Ishikawa (cell line): ENCODE data around the gene GRK5.
A peak's percentile ranks its signal among the peaks of the same experiment; 100 is the strongest.

Experiments used
- CEBPB ChIP-seq: IDR thresholded peaks from 2 replicates; pipeline ENCODE4 v1.6.1; 2012
- CREB1 ChIP-seq: IDR thresholded peaks from 2 replicates; pipeline ENCODE4 v1.6.1; 2012; ENCODE audit warnings: low read depth
- EGR1 ChIP-seq: IDR thresholded peaks from 2 replicates; pipeline ENCODE4 v1.6.1; 2012
- EP300 ChIP-seq: IDR thresholded peaks from 2 replicates; pipeline ENCODE4 v1.6.1; 2012; ENCODE audit warnings: borderline replicate concordance
- FOXM1 ChIP-seq: IDR thresholded peaks from 2 replicates; pipeline ENCODE4 v1.6.1; 2012; ENCODE audit warnings: low read depth, borderline replicate concordance
- MAX ChIP-seq: IDR thresholded peaks from 2 replicates; pipeline ENCODE4 v1.6.1; 2012
- NFIC ChIP-seq: IDR thresholded peaks from 2 replicates; pipeline ENCODE4 v1.6.1; 2012
- RAD21 ChIP-seq: IDR thresholded peaks from 2 replicates; pipeline ENCODE4 v1.6.1; 2012; ENCODE audit warnings: low read depth
- REST ChIP-seq: IDR thresholded peaks from 2 replicates; pipeline ENCODE4 v1.6.1; 2012; ENCODE audit warnings: low read depth, mild to moderate bottlenecking
- TAF1 ChIP-seq: IDR thresholded peaks from 2 replicates; pipeline ENCODE4 v1.6.1; 2012; ENCODE audit warnings: low read depth, mild to moderate bottlenecking
- TCF12 ChIP-seq: IDR thresholded peaks from 2 replicates; pipeline ENCODE4 v1.6.1; 2012; ENCODE audit warnings: low read depth
- TEAD4 ChIP-seq: IDR thresholded peaks from 2 replicates; pipeline ENCODE4 v1.6.1; 2012
- USF1 ChIP-seq: IDR thresholded peaks from 2 replicates; pipeline ENCODE4 v1.6.1; 2012
- YY1 ChIP-seq: IDR thresholded peaks from 2 replicates; pipeline ENCODE4 v1.6.1; 2012; ENCODE audit warnings: low read depth
- ZBTB7A ChIP-seq: IDR thresholded peaks from 2 replicates; pipeline ENCODE4 v1.6.1; 2012; ENCODE audit warnings: low read depth

Gene GRK5

GRCh38 chr10:119399466-119399865, 192.1 kb downstream of the GRK5 start:
- TF ChIP-seq USF1 (no peak), RAD21 (no peak), EP300 (no peak), TAF1 (no peak), TEAD4 (no peak), CEBPB (no peak), EGR1 (no peak)

GRCh38 chr10:119401671-119402395, 194.5 kb downstream of the GRK5 start:
- TF ChIP-seq REST (peak; percentile 46; the same call in 1 of the 2 replicates), ZBTB7A (no peak), YY1 (no peak)

DNA sequence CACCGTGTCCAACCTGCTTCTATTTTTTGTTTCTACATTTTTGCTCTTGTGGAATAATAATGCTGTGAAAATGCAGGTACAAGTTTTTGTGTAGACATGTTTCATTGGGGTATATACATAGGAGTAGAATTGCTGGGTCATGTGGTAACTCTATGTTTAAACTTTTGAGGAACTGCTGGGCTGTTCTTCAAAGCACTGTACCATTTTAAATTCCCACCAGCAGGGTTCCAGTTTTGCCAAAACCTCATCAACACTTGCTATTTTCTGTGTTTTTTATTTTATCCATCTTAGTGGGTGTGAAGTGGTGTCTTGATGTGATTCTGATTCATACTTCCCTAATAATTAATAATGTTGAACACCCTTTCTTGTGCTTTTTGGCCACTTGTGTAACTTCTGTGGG, 196.6 kb downstream of the GRK5 start:
- TF ChIP-seq EGR1, result no peak
- TF ChIP-seq USF1, result no peak
- no peak for TF ChIP-seq RAD21
- no peak for TF ChIP-seq FOXM1
- TF ChIP-seq ZBTB7A, result no peak
- TF ChIP-seq TAF1, result no peak
- TF ChIP-seq TCF12, result no peak
- TF ChIP-seq TEAD4, result no peak
- no peak for TF ChIP-seq YY1
- TF ChIP-seq MAX, result no peak
- no peak for TF ChIP-seq REST
- TF ChIP-seq CEBPB, result no peak
- TF ChIP-seq CREB1, result no peak
- no peak for TF ChIP-seq EP300
- TF ChIP-seq NFIC, result no peak

GRCh38 chr10:119404719-119405519, 197.5 kb downstream of the GRK5 start:
- TF ChIP-seq MAX, result no peak
- no peak for TF ChIP-seq FOXM1
- TF ChIP-seq EP300, result no peak
- TF ChIP-seq RAD21, result no peak
- TF ChIP-seq EGR1, result no peak
- TF ChIP-seq CEBPB, result no peak
- TF ChIP-seq ZBTB7A, result no peak
- no peak for TF ChIP-seq TEAD4
- no peak for TF ChIP-seq TCF12
- no peak for TF ChIP-seq USF1
- no peak for TF ChIP-seq TAF1
- TF ChIP-seq CREB1, result no peak
- TF ChIP-seq YY1, result no peak
- TF ChIP-seq REST, result no peak
- TF ChIP-seq NFIC, result no peak
